GM12878 (cell line): ENCODE results near the gene SATB2. TPM values are rescaled to one million over a fixed set of nuclear protein-coding genes. Genes with fewer than 3 reads are reported as not detected.

Experiments used
- ATAC-seq: fragments of 200-7000 bp; cut with Tn5 transposase; 3 replicates; pipeline ENCODE4 v1.9.1; 2020; ENCODE audit warnings: mild to moderate bottlenecking, moderate library complexity
- BruUV-seq: library from RNA; stranded (reverse); fragments of 400-500 nt; replicated peaks from 2 replicates; lab custom pipeline; 2021; lab: Mats Ljungman, UMichigan
- CTCF ChIA-PET: fragments of 300-600 bp; sonication (Branson Sonifier 250); formaldehyde crosslinking; extraction: SDS; loops from one replicate; lab custom pipeline; 2021; ENCODE audit warnings: inconsistent platforms; lab: Yijun Ruan, JAX
- POLR2A ChIA-PET: fragments of 350-600 bp; formaldehyde crosslinking; extraction: SDS; loops from one replicate; lab custom pipeline; 2021; ENCODE audit warnings: inconsistent platforms; lab: Charles Lee
- RAD21 ChIA-PET: fragments of 300-600 bp; sonication (Branson Sonifier 250); formaldehyde crosslinking; loops from one replicate; lab custom pipeline; 2023; ENCODE audit warnings: antibody characterized with exemption; ENCODE audit not compliant: unreplicated experiment; lab: Charles Lee
- SMC1A ChIA-PET: fragments of 300-600 bp; sonication (Branson Sonifier 250); formaldehyde crosslinking; loops from one replicate; lab custom pipeline; 2023; ENCODE audit not compliant: unreplicated experiment, uncharacterized antibody; lab: Charles Lee
- DNase-seq: peaks from one replicate; pipeline ENCODE4 v3.0.0-alpha.2; 2011; ENCODE audit warnings: low read depth, low spot score
- FAIRE-seq: peaks from 3 replicates; lab custom pipeline; 2011; peaks lifted over from hg19 to GRCh38; lab: Jason Lieb, UNC
- H2AFZ ChIP-seq: 2 replicates; pipeline ENCODE4 v1.6.0; 2011; ENCODE audit warnings: low read depth, low read length, control low read depth; ENCODE audit not compliant: control insufficient read depth
- H3K27ac ChIP-seq: 2 replicates; pipeline ENCODE4 v1.5.1; 2011; ENCODE audit warnings: control low read depth; ENCODE audit not compliant: control insufficient read depth, insufficient read depth
- H3K27me3 ChIP-seq, 2 experiments: replicated peaks in 1 of 2; 2 replicates each; pipeline versions ENCODE4 v1.6.0 to v1.6.1; 2011; ENCODE audit warnings: low read length in 1 of 2; ENCODE audit not compliant: control insufficient read depth in 2 of 2, insufficient read depth in 2 of 2
- H3K36me3 ChIP-seq, 2 experiments: 2 replicates each; pipeline ENCODE4 v1.5.1; 2011; ENCODE audit warnings: low read length in 1 of 2; ENCODE audit not compliant: control insufficient read depth in 2 of 2, insufficient read depth in 2 of 2
- H3K4me1 ChIP-seq: 2 replicates; pipeline ENCODE4 v1.6.1; 2011; ENCODE audit warnings: mild to moderate bottlenecking, low read length, moderate library complexity, mixed read lengths; ENCODE audit not compliant: control insufficient read depth, insufficient read depth
- H3K4me2 ChIP-seq: 2 replicates; pipeline ENCODE4 v1.6.0; 2011; ENCODE audit warnings: control low read depth; ENCODE audit not compliant: control insufficient read depth, insufficient read depth
- H3K4me3 ChIP-seq: fragments of 200-600 bp; sonication (generic); 2 replicates; pipeline ENCODE4 v1.5.1; 2016
- H3K79me2 ChIP-seq: 2 replicates; pipeline ENCODE4 v1.6.0; 2011; ENCODE audit warnings: low read length; ENCODE audit not compliant: control insufficient read depth, insufficient read depth
- H3K9ac ChIP-seq: 2 replicates; pipeline ENCODE4 v1.8.0; 2011; ENCODE audit warnings: low read length, control low read depth, mixed read lengths; ENCODE audit not compliant: control insufficient read depth, insufficient read depth
- H3K9me3 ChIP-seq: replicated peaks from 3 replicates; pipeline ENCODE4 v1.5.1; 2011; ENCODE audit warnings: mild to moderate bottlenecking, low read length; ENCODE audit not compliant: control insufficient read depth, insufficient read depth
- H4K20me1 ChIP-seq: 2 replicates; pipeline ENCODE4 v1.6.0; 2011; ENCODE audit not compliant: control insufficient read depth, insufficient read depth
- BHLHE40 ChIP-seq, 2 experiments: fragments of 450-650 bp in 1 of 2; IDR thresholded peaks; 2 replicates each; pipeline ENCODE4 v1.6.1; 2011 to 2017; ENCODE audit warnings: low read depth in 2 of 2, borderline replicate concordance in 1 of 2, improper control_type of control experiment in 1 of 2, low read length in 1 of 2, mild to moderate bottlenecking in 1 of 2
- CHD4 ChIP-seq: fragments of 200-600 bp; sonication (generic); IDR thresholded peaks from 2 replicates; pipeline ENCODE4 v1.6.1; 2016; ENCODE audit warnings: mild to moderate bottlenecking
- CREM ChIP-seq: IDR thresholded peaks from 2 replicates; pipeline ENCODE4 v1.6.1; 2014; ENCODE audit warnings: antibody characterized with exemption, low read depth
- DPF2 ChIP-seq: fragments of 450-650 bp; IDR thresholded peaks from 2 replicates; pipeline ENCODE4 v1.6.1; 2017; ENCODE audit warnings: mild to moderate bottlenecking
- ETV6 ChIP-seq, 2 experiments: fragments of 450-650 bp in 1 of 2; IDR thresholded peaks in 1 of 2; conservative IDR thresholded peaks in 1 of 2; 2 replicates each; pipeline ENCODE4 v1.6.1; 2014; ENCODE audit warnings: antibody characterized with exemption in 1 of 2, borderline replicate concordance in 1 of 2, low read depth in 1 of 2, mild to moderate bottlenecking in 1 of 2, moderate library complexity in 1 of 2
- GABPA ChIP-seq: IDR thresholded peaks from 2 replicates; pipeline ENCODE4 v1.6.1; 2014; ENCODE audit warnings: antibody characterized with exemption, low read depth, mild to moderate bottlenecking, inconsistent platforms
- GATAD2B ChIP-seq: fragments of 450-650 bp; conservative IDR thresholded peaks from 2 replicates; pipeline ENCODE4 v1.6.1; 2017; ENCODE audit warnings: low read depth, mild to moderate bottlenecking, moderate library complexity
- HCFC1 ChIP-seq: fragments of 150-350 bp; IDR thresholded peaks from 2 replicates; pipeline ENCODE4 v1.6.1; 2014; ENCODE audit warnings: low read length
- MYB ChIP-seq: fragments of 150-350 bp; IDR thresholded peaks from 2 replicates; pipeline ENCODE4 v1.6.1; 2014; ENCODE audit warnings: mild to moderate bottlenecking, low read depth, low read length, borderline replicate concordance
- RBBP5 ChIP-seq: fragments of 200-600 bp; sonication (generic); conservative IDR thresholded peaks from 2 replicates; pipeline ENCODE4 v1.6.1; 2016
- TCF12 ChIP-seq: IDR thresholded peaks from 2 replicates; pipeline ENCODE4 v1.6.1; 2011; ENCODE audit warnings: low read depth, mild to moderate bottlenecking, low read length
- WGBS: methylation state at CpG from one replicate; pipeline ENCODE4 v1.1.6; 2016; ENCODE audit warnings: low lambda C conversion rate; ENCODE audit not compliant: insufficient replicate concordance, insufficient coverage; ENCODE audit errors: missing lambda C conversion rate; 5-methylcytosine and 5-hydroxymethylcytosine counted together
- in situ Hi-C: fragments of 300-500 bp; cut with MboI; formaldehyde crosslinking; loops from 9 replicates; pipeline ENCODE4 v1.14.3; 2018; ENCODE audit warnings: mixed read lengths
- intact Hi-C: fragments of 100-400 bp; cut with micrococcal nuclease; formaldehyde crosslinking; loops from one replicate; pipeline ENCODE4 v1.14.2; 2022; ENCODE audit not compliant: unreplicated experiment
- polyA plus RNA-seq, 11 experiments: library from polyadenylated mRNA; depleted of rRNA in 4 of 11; unstranded in 6 of 11; stranded (reverse) in 5 of 11; fragments of >200 nt; fragmentation: Nextera tagmentation in 4 of 11; fragmentation: Illumina TruSeq in 1 of 11; extraction: Ambion mirVana in 4 of 11; extraction: Trizol in 1 of 11; gene quantifications; 1 replicate in 1 of 11; 2 replicates in 10 of 11; pipeline versions ENCODE4 v1.2.1 to v1.2.3, GENCODE V29; 2011 to 2016; ENCODE audit warnings: inconsistent platforms in 2 of 11, missing spikeins in 2 of 11, low read depth in 1 of 11
- total RNA-seq, 4 experiments: library from RNA; depleted of rRNA in 3 of 4; stranded (reverse); fragments of >200 nt in 3 of 4; fragmentation: Illumina TruSeq in 1 of 4; extraction: Trizol in 1 of 4; gene quantifications; 2 replicates each; pipeline versions ENCODE4 v1.2.1 to v1.2.3, GENCODE V29; 2013 to 2021
- TF ChIP-seq, protein P1 (sequence below): fragments of 450-650 bp; IDR thresholded peaks from 2 replicates; pipeline ENCODE4 v1.6.1; 2017; ENCODE audit warnings: mild to moderate bottlenecking, moderate library complexity
- TF ChIP-seq, protein P2 (sequence below): fragments of 450-650 bp; IDR thresholded peaks from 2 replicates; pipeline ENCODE4 v1.6.1; 2016; ENCODE audit warnings: mild to moderate bottlenecking
- TF ChIP-seq, protein P3 (sequence below): fragments of 450-650 bp; IDR thresholded peaks from 2 replicates; pipeline ENCODE4 v1.6.1; 2017; ENCODE audit warnings: low read depth, mild to moderate bottlenecking, moderate library complexity

The SATB2 gene
- total and polyA plus RNA-seq, 10 of the 15 experiments (the other 5 are each of a cell fraction or from before 2014, with no cell fraction given), result 0.03 to 0.56 (median 0.08) TPM; not detected in 3

DNA sequence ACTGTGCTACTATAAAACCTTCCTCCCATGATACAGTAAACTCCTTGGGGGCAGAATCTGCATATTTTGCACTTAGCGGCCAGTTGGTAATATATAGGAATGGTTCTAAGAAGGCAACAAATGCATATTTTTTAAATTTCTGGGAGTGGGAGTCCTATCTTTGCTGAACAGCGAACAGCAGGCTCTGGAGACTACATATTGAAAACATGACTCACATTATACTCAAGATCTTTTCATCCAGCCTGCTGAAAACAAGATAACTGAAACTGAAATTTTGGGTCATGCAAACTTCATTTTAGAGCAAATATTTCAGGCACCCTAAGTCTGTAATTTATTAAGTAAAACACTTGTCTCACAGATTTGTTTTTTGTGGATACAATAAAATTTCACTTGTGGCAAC is 122.2 kb downstream of the SATB2 start (continued):
- TF ChIP-seq, protein P1, sequence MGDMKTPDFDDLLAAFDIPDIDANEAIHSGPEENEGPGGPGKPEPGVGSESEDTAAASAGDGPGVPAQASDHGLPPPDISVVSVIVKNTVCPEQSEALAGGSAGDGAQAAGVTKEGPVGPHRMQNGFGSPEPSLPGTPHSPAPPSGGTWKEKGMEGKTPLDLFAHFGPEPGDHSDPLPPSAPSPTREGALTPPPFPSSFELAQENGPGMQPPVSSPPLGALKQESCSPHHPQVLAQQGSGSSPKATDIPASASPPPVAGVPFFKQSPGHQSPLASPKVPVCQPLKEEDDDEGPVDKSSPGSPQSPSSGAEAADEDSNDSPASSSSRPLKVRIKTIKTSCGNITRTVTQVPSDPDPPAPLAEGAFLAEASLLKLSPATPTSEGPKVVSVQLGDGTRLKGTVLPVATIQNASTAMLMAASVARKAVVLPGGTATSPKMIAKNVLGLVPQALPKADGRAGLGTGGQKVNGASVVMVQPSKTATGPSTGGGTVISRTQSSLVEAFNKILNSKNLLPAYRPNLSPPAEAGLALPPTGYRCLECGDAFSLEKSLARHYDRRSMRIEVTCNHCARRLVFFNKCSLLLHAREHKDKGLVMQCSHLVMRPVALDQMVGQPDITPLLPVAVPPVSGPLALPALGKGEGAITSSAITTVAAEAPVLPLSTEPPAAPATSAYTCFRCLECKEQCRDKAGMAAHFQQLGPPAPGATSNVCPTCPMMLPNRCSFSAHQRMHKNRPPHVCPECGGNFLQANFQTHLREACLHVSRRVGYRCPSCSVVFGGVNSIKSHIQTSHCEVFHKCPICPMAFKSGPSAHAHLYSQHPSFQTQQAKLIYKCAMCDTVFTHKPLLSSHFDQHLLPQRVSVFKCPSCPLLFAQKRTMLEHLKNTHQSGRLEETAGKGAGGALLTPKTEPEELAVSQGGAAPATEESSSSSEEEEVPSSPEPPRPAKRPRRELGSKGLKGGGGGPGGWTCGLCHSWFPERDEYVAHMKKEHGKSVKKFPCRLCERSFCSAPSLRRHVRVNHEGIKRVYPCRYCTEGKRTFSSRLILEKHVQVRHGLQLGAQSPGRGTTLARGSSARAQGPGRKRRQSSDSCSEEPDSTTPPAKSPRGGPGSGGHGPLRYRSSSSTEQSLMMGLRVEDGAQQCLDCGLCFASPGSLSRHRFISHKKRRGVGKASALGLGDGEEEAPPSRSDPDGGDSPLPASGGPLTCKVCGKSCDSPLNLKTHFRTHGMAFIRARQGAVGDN, result no peak
- no peak for TF ChIP-seq MYB
- TF ChIP-seq BHLHE40 (IDR thresholded peaks at IDR 0.05; ENCODE audit: borderline replicate concordance in 1 of 2, low read depth in 2 of 2, low read length in 1 of 2), result no peak
- TF ChIP-seq TCF12, result no peak
- TF ChIP-seq CREM, result no peak
- TF ChIP-seq, protein P2, sequence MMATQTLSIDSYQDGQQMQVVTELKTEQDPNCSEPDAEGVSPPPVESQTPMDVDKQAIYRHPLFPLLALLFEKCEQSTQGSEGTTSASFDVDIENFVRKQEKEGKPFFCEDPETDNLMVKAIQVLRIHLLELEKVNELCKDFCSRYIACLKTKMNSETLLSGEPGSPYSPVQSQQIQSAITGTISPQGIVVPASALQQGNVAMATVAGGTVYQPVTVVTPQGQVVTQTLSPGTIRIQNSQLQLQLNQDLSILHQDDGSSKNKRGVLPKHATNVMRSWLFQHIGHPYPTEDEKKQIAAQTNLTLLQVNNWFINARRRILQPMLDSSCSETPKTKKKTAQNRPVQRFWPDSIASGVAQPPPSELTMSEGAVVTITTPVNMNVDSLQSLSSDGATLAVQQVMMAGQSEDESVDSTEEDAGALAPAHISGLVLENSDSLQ, result no peak
- no peak for TF ChIP-seq CHD4

DNA sequence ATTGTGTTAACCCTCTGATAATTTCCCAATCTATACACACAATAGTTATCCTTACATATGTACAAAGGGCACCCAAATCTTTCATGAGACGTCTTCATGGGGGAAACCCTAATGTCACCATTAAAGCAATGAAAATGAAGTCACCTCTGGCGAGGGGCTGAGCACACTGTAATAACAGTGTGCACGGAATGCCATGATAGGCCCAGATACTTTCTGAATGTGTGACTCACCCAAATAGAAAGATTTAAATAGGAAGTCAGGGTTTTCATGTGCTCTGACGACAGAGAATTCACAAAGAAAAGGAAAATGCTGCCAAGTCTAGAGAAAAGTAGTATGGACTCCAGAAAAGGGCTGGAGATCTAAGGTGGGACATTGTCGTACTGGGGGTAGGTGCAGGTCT is 128.3 kb downstream of the SATB2 start:
- no TSS peak for BruUV-seq
- DNase-seq, result no peak
- 1% methylated on average over 5 of the region's 5 CpGs for WGBS
- Histone ChIP-seq H3K36me3 (no peaks in the 10 kb centered on the region), H4K20me1 (no peaks in the 10 kb centered on the region), H3K4me3 (no peak overlapping the region), H2AFZ (no peak overlapping the region), H3K27me3 (no peaks in the 10 kb centered on the region), H3K27ac (no peak overlapping the region), H3K79me2 (no peaks in the 10 kb centered on the region), H3K9me3 (no peaks in the 10 kb centered on the region), H3K9ac (no peak overlapping the region), H3K4me1 (no peaks in the 10 kb centered on the region), H3K4me2 (no peak overlapping the region)
- SMC1A ChIA-PET, result no interaction called here
- in situ Hi-C loops, result no loop called here
- POLR2A ChIA-PET, result no interaction called here
- FAIRE-seq, result no peak
- intact Hi-C loops, result no loop called here
- CTCF ChIA-PET, result no interaction called here
- ATAC-seq, result no peak
- RAD21 ChIA-PET, result no interaction called here
- no peak for TF ChIP-seq RBBP5
- no peak for TF ChIP-seq ETV6 (conservative IDR thresholded peaks at IDR 0.05 in 1 of 2, IDR thresholded peaks at IDR 0.05 in 1 of 2; ENCODE audit: borderline replicate concordance in 1 of 2, low read depth in 1 of 2)
- TF ChIP-seq GABPA, result no peak
- no peak for TF ChIP-seq GATAD2B
- TF ChIP-seq, protein P3, sequence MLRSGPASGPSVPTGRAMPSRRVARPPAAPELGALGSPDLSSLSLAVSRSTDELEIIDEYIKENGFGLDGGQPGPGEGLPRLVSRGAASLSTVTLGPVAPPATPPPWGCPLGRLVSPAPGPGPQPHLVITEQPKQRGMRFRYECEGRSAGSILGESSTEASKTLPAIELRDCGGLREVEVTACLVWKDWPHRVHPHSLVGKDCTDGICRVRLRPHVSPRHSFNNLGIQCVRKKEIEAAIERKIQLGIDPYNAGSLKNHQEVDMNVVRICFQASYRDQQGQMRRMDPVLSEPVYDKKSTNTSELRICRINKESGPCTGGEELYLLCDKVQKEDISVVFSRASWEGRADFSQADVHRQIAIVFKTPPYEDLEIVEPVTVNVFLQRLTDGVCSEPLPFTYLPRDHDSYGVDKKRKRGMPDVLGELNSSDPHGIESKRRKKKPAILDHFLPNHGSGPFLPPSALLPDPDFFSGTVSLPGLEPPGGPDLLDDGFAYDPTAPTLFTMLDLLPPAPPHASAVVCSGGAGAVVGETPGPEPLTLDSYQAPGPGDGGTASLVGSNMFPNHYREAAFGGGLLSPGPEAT, result no peak
- no peak for TF ChIP-seq DPF2
- TF ChIP-seq HCFC1, result no peak
